K562 (cell line): Measurements from ENCODE around the gene PTH1R. TPM values are rescaled to one million over a fixed set of nuclear protein-coding genes. Genes with fewer than 3 reads are reported as not detected.

Experiments used
- ATAC-seq: fragments of 200-7000 bp; cut with Tn5 transposase; 3 replicates; pipeline ENCODE4 v1.9.1; 2020; ENCODE audit warnings: moderate library complexity
- BruUV-seq: library from RNA; stranded (reverse); fragments of 400-500 nt; replicated peaks from 2 replicates; lab custom pipeline; 2021; lab: Mats Ljungman, UMichigan
- CTCF ChIA-PET: fragments of 300-600 bp; formaldehyde crosslinking; extraction: SDS; loops from one replicate; lab custom pipeline; 2021; ENCODE audit warnings: low intra/inter-chr PET ratio; lab: Yijun Ruan, JAX
- POLR2A ChIA-PET: fragments of 300-600, 350-650 bp; sonication (Branson Sonifier 250); formaldehyde crosslinking; extraction: SDS; loops from one replicate; lab custom pipeline; 2021; ENCODE audit warnings: antibody characterized with exemption, inconsistent platforms; lab: Yijun Ruan, JAX
- DNase-seq, 4 experiments: peaks; one replicate each; pipeline versions ENCODE4 v3.0.0 to v3.0.0-alpha.2; 2011 to 2018; ENCODE audit warnings: low spot score in 3 of 4, mixed read lengths in 3 of 4; ENCODE audit errors: extremely low read depth in 1 of 4
- FAIRE-seq: peaks from 2 replicates; lab custom pipeline; 2011; peaks lifted over from hg19 to GRCh38; lab: Jason Lieb, UNC
- H2AFZ ChIP-seq: 2 replicates; pipeline ENCODE4 v1.6.0; 2011; ENCODE audit warnings: low read depth, low read length, control low read depth, inconsistent platforms
- H3K27ac ChIP-seq: fragments of 200-600 bp; 3 replicates; pipeline ENCODE4 v1.8.0; 2011; ENCODE audit warnings: low read depth, mild to moderate bottlenecking, control low read depth, inconsistent platforms, low read length, moderate library complexity, mixed read lengths; ENCODE audit errors: extremely low read depth
- H3K27me3 ChIP-seq, 2 experiments: fragments of 300-600 bp in 1 of 2; 2 replicates in 1 of 2; 3 replicates in 1 of 2; pipeline versions ENCODE4 v1.6.0 to v1.8.0; 2011; ENCODE audit warnings: inconsistent platforms in 2 of 2, low read length in 2 of 2, mild to moderate bottlenecking in 1 of 2, mixed read lengths in 1 of 2, moderate library complexity in 1 of 2; ENCODE audit not compliant: control insufficient read depth in 2 of 2, insufficient read depth in 2 of 2
- H3K36me3 ChIP-seq: fragments of 300-600 bp; 3 replicates; pipeline ENCODE4 v1.8.0; 2011; ENCODE audit warnings: mild to moderate bottlenecking, low read length, inconsistent platforms; ENCODE audit not compliant: control insufficient read depth, insufficient read depth
- H3K4me1 ChIP-seq, 2 experiments: fragments of 200-600 bp in 1 of 2; replicated peaks in 1 of 2; 2 replicates in 1 of 2; 3 replicates in 1 of 2; pipeline versions ENCODE4 v1.5.1 to v1.8.0; 2011; ENCODE audit warnings: inconsistent platforms in 2 of 2, low read length in 2 of 2, mild to moderate bottlenecking in 1 of 2, mixed read lengths in 1 of 2, moderate library complexity in 1 of 2; ENCODE audit not compliant: control insufficient read depth in 2 of 2, insufficient read depth in 2 of 2
- H3K4me2 ChIP-seq: 2 replicates; pipeline ENCODE4 v1.6.1; 2011; ENCODE audit warnings: low read length, control low read depth, inconsistent platforms, mixed read lengths; ENCODE audit not compliant: insufficient read depth
- H3K4me3 ChIP-seq: fragments of 200-600 bp; sonication (generic), shearing (Covaris generic); 2 replicates; pipeline ENCODE4 v1.5.1; 2016; ENCODE audit warnings: control low read depth, inconsistent platforms
- H3K79me2 ChIP-seq: fragments of 200-600 bp; 3 replicates; pipeline ENCODE4 v1.8.0; 2011; ENCODE audit warnings: low read length, inconsistent platforms; ENCODE audit not compliant: control insufficient read depth, insufficient read depth
- H3K9ac ChIP-seq, 2 experiments: 2 replicates each; pipeline versions ENCODE4 v1.6.0 to v1.6.1; 2011; ENCODE audit warnings: low read depth in 2 of 2, low read length in 2 of 2, control low read depth in 1 of 2, inconsistent platforms in 1 of 2, mild to moderate bottlenecking in 1 of 2, mixed read lengths in 1 of 2; ENCODE audit not compliant: insufficient read depth in 1 of 2
- H3K9me1 ChIP-seq: one replicate; pipeline ENCODE4 v1.6.0; 2011; ENCODE audit warnings: inconsistent platforms, mild to moderate bottlenecking, low read length, moderate library complexity; ENCODE audit not compliant: control insufficient read depth, insufficient read depth
- H3K9me3 ChIP-seq: replicated peaks from 2 replicates; pipeline ENCODE4 v1.5.1; 2011; ENCODE audit warnings: low read depth, low read length, inconsistent platforms; ENCODE audit not compliant: control insufficient read depth, insufficient read depth
- H4K20me1 ChIP-seq: replicated peaks from 2 replicates; pipeline ENCODE4 v1.6.1; 2011; ENCODE audit warnings: low read length, inconsistent platforms, mixed read lengths; ENCODE audit not compliant: control insufficient read depth, insufficient read depth
- C11orf30 ChIP-seq: fragments of 450-650 bp; IDR thresholded peaks from 2 replicates; pipeline ENCODE4 v1.6.1; 2016; ENCODE audit warnings: low read depth, mild to moderate bottlenecking
- CCAR2 ChIP-seq: fragments of 200-400 bp; formaldehyde crosslinking; IDR thresholded peaks from 2 replicates; pipeline ENCODE4 v1.6.1; 2017; ENCODE audit warnings: mild to moderate bottlenecking, low read depth, low read length
- CLOCK ChIP-seq: fragments of 250-450 bp; sonication (Bioruptor Pico); IDR thresholded peaks from 2 replicates; pipeline ENCODE4 v1.4.0; 2020; ENCODE audit warnings: mild to moderate bottlenecking, moderate library complexity, borderline replicate concordance
- ETV5 ChIP-seq: sonication (generic); formaldehyde crosslinking; IDR thresholded peaks from 2 replicates; pipeline ENCODE4 v1.4.0; 2020; ENCODE audit warnings: low read depth, mild to moderate bottlenecking, missing genetic modification reagents
- HCFC1 ChIP-seq: IDR thresholded peaks from 2 replicates; pipeline ENCODE4 v1.6.1; 2012; ENCODE audit warnings: low read depth, low read length, improper control_type of control experiment
- KDM4B ChIP-seq, 2 experiments: fragments of 450-650 bp in 1 of 2; sonication (generic) in 1 of 2; IDR thresholded peaks; 2 replicates each; pipeline ENCODE4 v1.6.1; 2016 to 2017; ENCODE audit warnings: borderline replicate concordance in 2 of 2, antibody characterized with exemption in 1 of 2, low read depth in 1 of 2, mild to moderate bottlenecking in 1 of 2
- MAFK ChIP-seq: IDR thresholded peaks from 2 replicates; pipeline ENCODE4 v1.6.1; 2011; ENCODE audit warnings: low read length, improper control_type of control experiment
- NFE2 ChIP-seq: IDR thresholded peaks from 2 replicates; pipeline ENCODE4 v1.6.1; 2014; ENCODE audit warnings: antibody characterized with exemption, low read depth
- PML ChIP-seq: IDR thresholded peaks from 2 replicates; pipeline ENCODE4 v1.6.1; 2012; ENCODE audit warnings: low read length, inconsistent platforms
- TFAP4 ChIP-seq: sonication (generic); formaldehyde crosslinking; IDR thresholded peaks from 2 replicates; pipeline ENCODE4 v1.8.0; 2022; ENCODE audit warnings: missing genetic modification reagents, mild to moderate bottlenecking, moderate library complexity, borderline replicate concordance
- ZNF3 ChIP-seq: fragments of 250-450 bp; sonication (Bioruptor Pico); IDR thresholded peaks from 2 replicates; pipeline ENCODE4 v1.5.0; 2021; ENCODE audit warnings: mild to moderate bottlenecking, moderate library complexity
- ZNF316 ChIP-seq: fragments of 450-650 bp; IDR thresholded peaks from 2 replicates; pipeline ENCODE4 v1.6.1; 2016
- WGBS: fragments of 100-300 bp; shearing (Covaris generic); methylation state at CpG from one replicate; pipeline ENCODE4 v1.1.6; 2016; ENCODE audit warnings: low coverage, mixed read lengths; ENCODE audit not compliant: insufficient coverage; ENCODE audit errors: missing lambda C conversion rate; 5-methylcytosine and 5-hydroxymethylcytosine counted together
- in situ Hi-C: fragments of 300-500 bp; cut with MboI; formaldehyde crosslinking; loops from 4 replicates; pipeline ENCODE4 v1.15.0; 2018; ENCODE audit warnings: inconsistent platforms, mixed read lengths
- intact Hi-C: fragments of 100-400 bp; cut with micrococcal nuclease; formaldehyde crosslinking; loops from 2 replicates; pipeline ENCODE4 v1.14.2; 2022
- polyA plus RNA-seq, 8 experiments: library from polyadenylated mRNA; depleted of rRNA in 4 of 8; stranded (reverse) in 5 of 8; unstranded in 3 of 8; fragments of >200 nt; fragmentation: Nextera tagmentation in 2 of 8; fragmentation: Illumina TruSeq in 1 of 8; extraction: Ambion mirVana in 2 of 8; extraction: Trizol in 1 of 8; gene quantifications; 2 replicates each; pipeline versions ENCODE4 v1.2.1 to v1.2.3, GENCODE V29; 2011 to 2014; ENCODE audit warnings: inconsistent platforms in 1 of 8, missing spikeins in 1 of 8
- total RNA-seq, 7 experiments: library from RNA; depleted of rRNA in 6 of 7; stranded (reverse); fragments of >200 nt in 6 of 7; fragmentation: Illumina TruSeq in 2 of 7; extraction: Trizol in 2 of 7; gene quantifications; 2 replicates each; pipeline versions ENCODE4 v1.2.1 to v1.2.3, GENCODE V29; 2011 to 2021; ENCODE audit warnings: low replicate concordance in 1 of 7
- TF ChIP-seq, protein P1 (sequence below): IDR thresholded peaks from 2 replicates; pipeline ENCODE4 v1.6.1; 2012; ENCODE audit warnings: low read depth, low read length, improper control_type of control experiment, borderline replicate concordance

The PTH1R gene
- total and polyA plus RNA-seq, 9 of the 15 experiments (the other 6 are each of a cell fraction or from before 2014, with no cell fraction given) = not detected

- TF ChIP-seq, protein P1, sequence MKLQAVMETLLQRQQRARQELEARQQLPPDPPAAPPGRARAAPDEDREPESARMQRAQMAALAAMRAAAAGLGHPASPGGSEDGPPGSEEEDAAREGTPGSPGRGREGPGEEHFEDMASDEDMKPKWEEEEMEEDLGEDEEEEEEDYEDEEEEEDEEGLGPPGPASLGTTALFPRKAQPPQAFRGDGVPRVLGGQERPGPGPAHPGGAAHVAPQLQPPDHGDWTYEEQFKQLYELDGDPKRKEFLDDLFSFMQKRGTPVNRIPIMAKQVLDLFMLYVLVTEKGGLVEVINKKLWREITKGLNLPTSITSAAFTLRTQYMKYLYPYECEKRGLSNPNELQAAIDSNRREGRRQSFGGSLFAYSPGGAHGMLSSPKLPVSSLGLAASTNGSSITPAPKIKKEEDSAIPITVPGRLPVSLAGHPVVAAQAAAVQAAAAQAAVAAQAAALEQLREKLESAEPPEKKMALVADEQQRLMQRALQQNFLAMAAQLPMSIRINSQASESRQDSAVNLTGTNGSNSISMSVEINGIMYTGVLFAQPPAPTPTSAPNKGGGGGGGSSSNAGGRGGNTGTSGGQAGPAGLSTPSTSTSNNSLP = peak; percentile 37; the same call in 1 of the 2 replicates
- TF ChIP-seq KDM4B (IDR thresholded peaks at IDR 0.05; ENCODE audit: borderline replicate concordance in 2 of 2, low read depth in 1 of 2) (no peak), PML (0 out of 2 replicates have a peak, but pooled peaks have one; percentile 33)
These were observed 57.8 kb downstream of the PTH1R start (continued) for GRCh38 chr3:46935168-46935858.

DNA sequence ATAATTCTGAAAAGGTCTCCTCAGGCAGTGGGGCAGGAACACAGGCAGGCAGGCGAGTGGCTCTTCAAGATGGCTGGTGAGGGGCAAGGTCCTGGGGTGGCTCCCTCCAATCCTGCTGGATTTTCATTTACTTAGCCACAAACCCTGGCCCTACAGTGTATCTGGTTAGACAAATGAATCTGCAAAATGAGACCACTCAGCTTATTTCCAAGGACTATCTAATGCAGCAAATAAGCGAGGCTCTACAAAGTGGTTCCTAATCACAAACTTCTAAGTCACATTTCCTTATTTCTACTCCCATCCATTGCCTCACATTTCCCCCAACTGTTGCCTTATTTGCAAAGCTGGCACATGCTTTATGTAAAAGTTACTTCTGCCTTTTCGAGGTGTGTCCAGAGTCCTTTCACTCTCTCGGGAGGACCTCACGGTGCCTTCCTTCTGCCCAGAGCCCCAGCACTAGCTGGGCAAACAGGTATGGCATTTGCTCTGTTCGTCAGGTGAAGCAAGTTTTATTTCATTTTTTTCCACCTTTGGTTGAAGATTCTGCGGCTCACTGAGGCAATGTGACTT lies 58.6 kb downstream of the PTH1R start:
- H3K4me3 ChIP-seq = no peak overlapping the region
- H4K20me1 ChIP-seq = peaks cover 45% of the 10 kb centered on the region
- H3K9me1 ChIP-seq = peaks cover 12% of the 10 kb centered on the region
- intact Hi-C loops = no loop called here
- FAIRE-seq = no peak
- peak overlapping the region; percentile 28; the same call in 1 of the 3 replicates for H3K27ac ChIP-seq
- H3K4me2 ChIP-seq = no peak overlapping the region
- H3K27me3 ChIP-seq = no peaks in the 10 kb centered on the region
- no TSS peak for BruUV-seq
- no peaks in the 10 kb centered on the region for H3K9me3 ChIP-seq
- TF ChIP-seq ETV5 (CRISPR knock-in tag) (no peak), HCFC1 (no peak), MAFK (no peak), CCAR2 (no peak), C11orf30 (peak; percentile 54; the same call in 1 of the 2 replicates), TFAP4 (no peak), ZNF3 (CRISPR knock-in tag) (no peak), CLOCK (CRISPR knock-in tag) (no peak), NFE2 (no peak), ZNF316 (peak; percentile 68)
- TF ChIP-seq, all 486 proteins: peak for 2
- no peak for DNase-seq
- peak overlapping the region in 1 of 2 experiments; percentile 60; a peak in 2 of 4 replicates for H3K9ac ChIP-seq
- no peak overlapping the region for H2AFZ ChIP-seq
- H3K4me1 ChIP-seq = peaks cover 35 to 39% of the 10 kb centered on the region in 2 experiments
- CTCF ChIA-PET = no interaction called here
- ATAC-seq = no peak
- peaks cover 83% of the 10 kb centered on the region for H3K36me3 ChIP-seq
- 77% methylated on average over 7 of the region's 7 CpGs for WGBS
- in situ Hi-C loops = no loop called here
- POLR2A ChIA-PET = interaction anchor here (0.7 to 1.9 kb wide), 15 partner anchors 8 to 378 kb away, joined by 3 to 14 read pairs (median 3); partner anchors contain the start of genes CCDC12 and NBEAL2
- H3K79me2 ChIP-seq = peaks cover 96% of the 10 kb centered on the region
